ENCODE measurements around the gene FIGLA.
"Not testable (repeated sequence)": the region's sequence is repeated elsewhere in the genome, so short reads cannot be mapped to it uniquely, and the experiment has no call there.

Gene FIGLA

GRCh38 chr2:70808983-70809958 lies 18.8 kb upstream of the FIGLA start:
- DNase-seq (ENCODE audit: low spot score), result no peak

GRCh38 chr2:70807828-70808118 lies 17.3 kb upstream of the FIGLA start:
- no peak for DNase-seq (ENCODE audit: low spot score)

- no peak for DNase-seq (ENCODE audit: low spot score)
These were observed 16.8 kb upstream of the FIGLA start for GRCh38 chr2:70807102-70807827.

GRCh38 chr2:70806620-70807019 lies 16.2 kb upstream of the FIGLA start:
- DNase-seq (ENCODE audit: low spot score), result no peak

GRCh38 chr2:70806013-70806412 lies 15.6 kb upstream of the FIGLA start:
- no peak for DNase-seq (ENCODE audit: low spot score)

GRCh38 chr2:70801607-70802263 lies 11.3 kb upstream of the FIGLA start:
- DNase-seq (ENCODE audit: low spot score), result no peak

GRCh38 chr2:70799706-70800105 lies 9.3 kb upstream of the FIGLA start:
- DNase-seq (ENCODE audit: low spot score), result no peak

- DNase-seq (ENCODE audit: low spot score), result not testable (repeated sequence)
These were observed 7.6 kb upstream of the FIGLA start for GRCh38 chr2:70797996-70798395.

GRCh38 chr2:70797506-70797905 lies 7.1 kb upstream of the FIGLA start:
- DNase-seq (ENCODE audit: low spot score), result no peak

- no peak for DNase-seq (ENCODE audit: low spot score)
These were observed 5.8 kb upstream of the FIGLA start for GRCh38 chr2:70796262-70796661.

GRCh38 chr2:70795164-70795995 lies 4.9 kb upstream of the FIGLA start:
- no peak for DNase-seq (ENCODE audit: low spot score)

GRCh38 chr2:70793450-70793849 lies 3.0 kb upstream of the FIGLA start:
- no peak for DNase-seq (ENCODE audit: low spot score)

- DNase-seq (ENCODE audit: low spot score), result peak; percentile 86
These were observed 923 bp downstream of the FIGLA start for GRCh38 chr2:70789304-70790135.

GRCh38 chr2:70785137-70785911 lies 5.1 kb downstream of the FIGLA start:
- DNase-seq (ENCODE audit: low spot score), result peak; percentile 58

- no peak for DNase-seq (ENCODE audit: low spot score)
These were observed 6.1 kb downstream of the FIGLA start for GRCh38 chr2:70784320-70784719.

GRCh38 chr2:70779911-70780545 lies 10.4 kb downstream of the FIGLA start:
- no peak for DNase-seq (ENCODE audit: low spot score)

- no peak for DNase-seq (ENCODE audit: low spot score)
These were observed 11.0 kb downstream of the FIGLA start for GRCh38 chr2:70779491-70779890.

GRCh38 chr2:70778676-70779075 lies 11.8 kb downstream of the FIGLA start:
- no peak for DNase-seq (ENCODE audit: low spot score)

- no peak for DNase-seq (ENCODE audit: low spot score)
These were observed 13.0 kb downstream of the FIGLA start for GRCh38 chr2:70777450-70777849.

GRCh38 chr2:70776266-70776665 lies 14.2 kb downstream of the FIGLA start:
- no peak for DNase-seq (ENCODE audit: low spot score)

Measured in activated CD4-positive, alpha-beta T cell treated with anti-CD3 and anti-CD28 coated beads, Interleukin-2, Interleukin-4, amounts not matched to agents 100 ng/mL and 50 ng/mL, durations not matched to agents 16 hours and 8 hours (primary cell).